Stimulated activated effector memory CD8-positive, alpha-beta T cell treated with anti-CD3 and anti-CD28 coated beads, Interleukin-12 subunit alpha, Interleukin-12 subunit beta, amount 100 ng/mL, for 72 hours (primary cell): ENCODE results near the gene FBXO31.
A peak's percentile ranks its signal among the peaks of the same experiment; 100 is the strongest.

Experiments used
- ATAC-seq: fragments of 150-1000 bp; cut with Tn5 transposase; 2 replicates; pipeline ENCODE4 v1.10.0; 2021
- DNase-seq, 2 donors: peaks; one replicate each; pipeline ENCODE4 v3.0.0; 2021 to 2022; ENCODE audit warnings: low spot score in 2 of 2
- H3K27ac Mint-ChIP-seq: one replicate; pipeline ENCODE4 v1.8.0; 2022; ENCODE audit warnings: mild to moderate bottlenecking, mixed read lengths
- H3K36me3 Mint-ChIP-seq: one replicate; pipeline ENCODE4 v1.8.0; 2022; ENCODE audit warnings: mild to moderate bottlenecking, mixed read lengths
- H3K4me1 Mint-ChIP-seq: one replicate; pipeline ENCODE4 v1.8.0; 2022; ENCODE audit warnings: mixed read lengths
- H3K4me3 Mint-ChIP-seq: one replicate; pipeline ENCODE4 v1.8.0; 2022; ENCODE audit warnings: mild to moderate bottlenecking, mixed read lengths
- H3K9me3 Mint-ChIP-seq: one replicate; pipeline ENCODE4 v1.8.0; 2022; ENCODE audit warnings: mixed read lengths

FBXO31 gene

GRCh38 chr16:87314990-87315420, 68.6 kb downstream of the FBXO31 start:
- no peak overlapping the region for H3K4me3 Mint-ChIP-seq
- H3K36me3 Mint-ChIP-seq = peaks cover 21% of the 10 kb centered on the region
- no peaks in the 10 kb centered on the region for H3K9me3 Mint-ChIP-seq
- ATAC-seq (no peak), DNase-seq (no peak)
- H3K4me1 Mint-ChIP-seq = peaks cover 12% of the 10 kb centered on the region
- H3K27ac Mint-ChIP-seq = no peak overlapping the region

GRCh38 chr16:87312008-87312407, 71.6 kb downstream of the FBXO31 start:
- H3K9me3 Mint-ChIP-seq = no peaks in the 10 kb centered on the region
- no peak for DNase-seq
- no peak for ATAC-seq

GRCh38 chr16:87311387-87311786, 72.2 kb downstream of the FBXO31 start:
- H3K36me3 Mint-ChIP-seq = no peaks in the 10 kb centered on the region
- no peak for ATAC-seq
- H3K9me3 Mint-ChIP-seq = no peaks in the 10 kb centered on the region
- no peak overlapping the region for H3K4me3 Mint-ChIP-seq
- DNase-seq = no peak
- no peaks in the 10 kb centered on the region for H3K4me1 Mint-ChIP-seq
- peak overlapping the region; percentile 12 for H3K27ac Mint-ChIP-seq

More at GRCh38 chr16:87312008-87312407, 71.6 kb downstream of the FBXO31 start:
- Mint-ChIP-seq H3K27ac (no peak overlapping the region), H3K4me3 (no peak overlapping the region), H3K4me1 (no peaks in the 10 kb centered on the region), H3K36me3 (peaks cover 2% of the 10 kb centered on the region)

GRCh38 chr16:87310610-87311009, 73.0 kb downstream of the FBXO31 start:
- Mint-ChIP-seq H3K36me3 (no peaks in the 10 kb centered on the region), H3K4me1 (no peaks in the 10 kb centered on the region), H3K9me3 (no peaks in the 10 kb centered on the region), H3K27ac (no peak overlapping the region), H3K4me3 (no peak overlapping the region)
- DNase-seq (no peak), ATAC-seq (no peak)

- no peak for ATAC-seq
- no peak for DNase-seq
- no peaks in the 10 kb centered on the region for H3K36me3 Mint-ChIP-seq
- no peak overlapping the region for H3K27ac Mint-ChIP-seq
- no peaks in the 10 kb centered on the region for H3K9me3 Mint-ChIP-seq
- no peaks in the 10 kb centered on the region for H3K4me1 Mint-ChIP-seq
- H3K4me3 Mint-ChIP-seq = no peak overlapping the region
Measured at GRCh38 chr16:87309620-87310525, 73.7 kb downstream of the FBXO31 start.

GRCh38 chr16:87308826-87309225, 74.8 kb downstream of the FBXO31 start:
- H3K9me3 Mint-ChIP-seq = no peaks in the 10 kb centered on the region
- ATAC-seq = peak; percentile 98
- H3K4me1 Mint-ChIP-seq = no peaks in the 10 kb centered on the region
- DNase-seq = no peak
- no peak overlapping the region for H3K27ac Mint-ChIP-seq
- no peak overlapping the region for H3K4me3 Mint-ChIP-seq
- no peaks in the 10 kb centered on the region for H3K36me3 Mint-ChIP-seq

- DNase-seq = no peak
- H3K4me3 Mint-ChIP-seq = no peak overlapping the region
- no peaks in the 10 kb centered on the region for H3K36me3 Mint-ChIP-seq
- no peaks in the 10 kb centered on the region for H3K4me1 Mint-ChIP-seq
- no peak overlapping the region for H3K27ac Mint-ChIP-seq
- ATAC-seq = no peak
- H3K9me3 Mint-ChIP-seq = no peaks in the 10 kb centered on the region
Measured at GRCh38 chr16:87306516-87306915, 77.1 kb downstream of the FBXO31 start.

- no peaks in the 10 kb centered on the region for H3K36me3 Mint-ChIP-seq
Measured at GRCh38 chr16:87305505-87306391, 77.8 kb downstream of the FBXO31 start.

GRCh38 chr16:87304951-87305350, 78.6 kb downstream of the FBXO31 start:
- no peak overlapping the region for H3K4me3 Mint-ChIP-seq
- H3K36me3 Mint-ChIP-seq = no peaks in the 10 kb centered on the region
- ATAC-seq = no peak
- DNase-seq = no peak
- H3K27ac Mint-ChIP-seq = no peak overlapping the region
- no peaks in the 10 kb centered on the region for H3K4me1 Mint-ChIP-seq
- H3K9me3 Mint-ChIP-seq = no peaks in the 10 kb centered on the region

More at GRCh38 chr16:87305505-87306391, 77.8 kb downstream of the FBXO31 start:
- no peak for ATAC-seq
- H3K9me3 Mint-ChIP-seq = no peaks in the 10 kb centered on the region
- no peak overlapping the region for H3K4me3 Mint-ChIP-seq
- DNase-seq = no peak
- no peaks in the 10 kb centered on the region for H3K4me1 Mint-ChIP-seq
- H3K27ac Mint-ChIP-seq = no peak overlapping the region

- H3K4me3 Mint-ChIP-seq = no peak overlapping the region
- no peaks in the 10 kb centered on the region for H3K36me3 Mint-ChIP-seq
- DNase-seq = no peak
- no peak for ATAC-seq
- H3K4me1 Mint-ChIP-seq = no peaks in the 10 kb centered on the region
- H3K27ac Mint-ChIP-seq = peak overlapping the region; percentile 49
- H3K9me3 Mint-ChIP-seq = no peaks in the 10 kb centered on the region
Measured at GRCh38 chr16:87303962-87304521, 79.5 kb downstream of the FBXO31 start.

GRCh38 chr16:87303431-87303930, 80.1 kb downstream of the FBXO31 start:
- H3K27ac Mint-ChIP-seq = peak overlapping the region; percentile 49
- ATAC-seq = peak; percentile 60
- peaks cover 3% of the 10 kb centered on the region for H3K4me1 Mint-ChIP-seq
- peaks cover 3% of the 10 kb centered on the region for H3K36me3 Mint-ChIP-seq
- H3K9me3 Mint-ChIP-seq = no peaks in the 10 kb centered on the region
- no peak for DNase-seq
- H3K4me3 Mint-ChIP-seq = no peak overlapping the region

GRCh38 chr16:87298857-87299465, 84.6 kb downstream of the FBXO31 start:
- Mint-ChIP-seq H3K27ac (peak overlapping the region; percentile 36), H3K4me3 (no peak overlapping the region), H3K9me3 (no peaks in the 10 kb centered on the region), H3K36me3 (peaks cover 5% of the 10 kb centered on the region), H3K4me1 (peaks cover 15% of the 10 kb centered on the region)
- DNase-seq = no peak
- no peak for ATAC-seq

- DNase-seq (peak; percentile 19 to 71), ATAC-seq (peak; percentile 55)
- Mint-ChIP-seq H3K4me3 (no peak overlapping the region), H3K9me3 (no peaks in the 10 kb centered on the region), H3K27ac (peak overlapping the region; percentile 36), H3K4me1 (peaks cover 15% of the 10 kb centered on the region), H3K36me3 (peaks cover 5% of the 10 kb centered on the region)
Measured at GRCh38 chr16:87297918-87298631, 85.5 kb downstream of the FBXO31 start.

GRCh38 chr16:87297407-87297806, 86.2 kb downstream of the FBXO31 start:
- H3K4me3 Mint-ChIP-seq = no peak overlapping the region
- no peak overlapping the region for H3K27ac Mint-ChIP-seq
- DNase-seq = no peak
- ATAC-seq = peak; percentile 17
- H3K4me1 Mint-ChIP-seq = peaks cover 15% of the 10 kb centered on the region
- no peaks in the 10 kb centered on the region for H3K9me3 Mint-ChIP-seq
- H3K36me3 Mint-ChIP-seq = peaks cover 5% of the 10 kb centered on the region
